ENCODE measurements around the gene C16orf54. TPM values are rescaled to one million over a fixed set of nuclear protein-coding genes. Genes with fewer than 3 reads are reported as not detected.
"Not testable (repeated sequence)": the region's sequence is repeated elsewhere in the genome, so short reads cannot be mapped to it uniquely, and the experiment has no call there.

The C16orf54 gene
- total RNA-seq, 8 experiments from 2014 or later: 0.05 to 0.28 (median 0.16) TPM; not detected in 2

DNA sequence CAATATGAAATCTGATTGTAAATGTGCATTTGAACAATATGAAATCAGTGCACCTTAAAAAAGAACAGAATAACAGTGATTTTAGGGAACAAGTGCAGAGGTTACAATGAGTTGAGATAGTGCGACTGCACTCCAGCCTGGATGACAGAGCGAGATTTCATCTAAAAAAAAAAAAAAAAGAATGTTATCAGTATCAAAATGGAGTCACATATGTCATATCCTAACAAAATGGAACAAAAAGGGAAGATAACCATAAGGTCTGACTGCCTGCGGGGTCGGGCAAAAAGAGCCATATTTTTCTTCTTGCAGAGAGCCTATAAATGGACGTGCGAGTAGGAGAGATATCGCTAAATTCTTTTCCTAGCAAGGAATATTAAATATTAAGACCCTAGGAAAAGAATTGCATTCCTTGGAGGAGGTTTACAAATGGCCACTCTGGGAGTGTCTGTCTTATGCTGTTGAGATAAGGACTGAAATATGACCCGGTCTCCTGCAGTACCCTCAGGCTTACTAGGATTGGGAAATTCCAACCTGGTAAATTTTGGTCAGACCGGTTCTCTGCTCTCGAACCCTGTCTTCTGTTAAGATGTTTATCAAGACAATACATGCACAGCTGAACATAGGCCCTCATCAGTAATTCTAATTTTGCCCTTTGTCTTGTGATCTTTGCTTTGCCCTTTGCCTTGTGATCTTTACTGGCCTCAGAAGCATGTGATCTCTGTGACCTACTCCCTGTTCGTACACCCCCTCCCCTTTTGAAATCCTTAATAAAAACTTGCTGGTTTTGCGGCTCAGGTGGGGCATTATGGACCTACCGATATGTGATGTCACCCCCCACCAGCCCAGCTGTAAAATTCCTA is 37.5 kb upstream of the C16orf54 start:
- H3K27ac ChIP-seq; ATAC-seq (replicated peaks in 6 of 8); in situ Hi-C loops (cut with MboI; ENCODE audit: low pct_unique_long_range_greater_than_20kb in 2 of 9, low sequenced_read_pairs in 9 of 9, unreplicated experiment in 9 of 9); H3K4me1 ChIP-seq (replicated peaks in 1 of 2); H3K4me3 ChIP-seq: not testable (repeated sequence)
- WGBS, 10 experiments: 49 to 96% (median 84%) methylated on average over 5 to 13 of the region's 13 CpGs

DNA sequence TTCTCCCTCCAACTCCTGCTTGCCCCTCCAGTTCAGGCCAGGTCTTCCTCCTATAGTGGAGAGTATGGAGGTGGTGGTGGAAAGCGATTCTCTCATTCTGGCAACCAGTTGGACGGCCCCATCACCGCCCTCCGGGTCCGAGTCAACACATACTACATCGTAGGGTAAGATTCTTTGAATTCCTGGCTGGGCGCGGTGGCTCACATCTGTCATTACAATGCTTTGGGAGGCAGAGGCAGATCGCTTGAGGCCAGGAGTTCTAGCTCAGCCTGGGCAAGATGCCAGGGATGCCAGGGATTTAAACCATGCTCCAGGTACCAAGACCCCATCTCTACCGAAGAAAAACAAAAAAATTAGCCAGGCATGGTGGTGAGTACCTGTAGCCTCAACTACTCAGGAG is 33.7 kb upstream of the C16orf54 start:
- H3K27ac ChIP-seq: no peak overlapping the region
- H3K4me1 ChIP-seq (replicated peaks in 1 of 2): peaks cover 2 to 3% of the 10 kb centered on the region in 2 donors
- no peak overlapping the region for H3K4me3 ChIP-seq
- ATAC-seq (replicated peaks in 6 of 8): peak in 1 of 8 experiments; percentile 55
- WGBS, 10 experiments: 0 to 100% (median 60%) methylated on average over 1 to 5 of the region's 10 CpGs; no CpG with 5 or more reads in 5 of the 10 experiments
- in situ Hi-C loops (cut with MboI; ENCODE audit: low pct_unique_long_range_greater_than_20kb in 2 of 9, low sequenced_read_pairs in 9 of 9, unreplicated experiment in 9 of 9): no loop called here

DNA sequence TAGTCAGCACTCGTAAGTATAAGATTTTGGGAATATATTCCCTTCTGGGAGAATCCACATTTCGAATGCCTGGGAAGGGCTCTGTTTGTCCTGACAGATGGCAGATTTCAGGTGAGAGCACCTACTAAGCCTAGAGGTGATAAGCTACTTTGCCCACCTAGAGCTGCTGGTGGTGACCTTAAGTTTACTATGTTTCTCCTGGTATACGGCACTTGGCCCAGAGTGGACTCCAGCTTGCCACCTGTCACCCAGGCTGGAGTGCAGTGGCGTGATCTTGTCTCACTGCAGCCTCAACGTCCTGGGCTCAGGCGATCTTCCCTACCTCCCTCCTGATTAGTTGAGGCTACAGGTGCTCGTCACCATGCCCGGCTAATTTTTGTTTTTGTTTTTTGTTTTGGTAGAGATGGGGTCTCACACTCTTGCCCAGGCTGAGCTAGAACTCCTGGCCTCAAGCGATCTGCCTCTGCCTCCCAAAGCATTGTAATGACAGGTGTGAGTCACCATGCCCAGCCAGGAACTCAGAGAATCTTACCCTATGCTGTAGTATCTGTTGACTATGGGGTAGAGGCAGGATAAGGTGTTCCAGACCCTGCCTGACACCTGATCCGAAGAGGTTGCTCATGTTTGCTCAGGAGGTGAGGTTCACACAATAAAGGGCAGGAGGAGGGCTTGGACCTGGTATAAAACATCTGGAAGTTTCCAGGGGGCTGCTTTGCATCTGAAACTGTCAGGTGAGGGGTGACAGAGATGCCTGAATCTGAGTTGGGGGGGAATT is 32.0 kb upstream of the C16orf54 start, which contains the start of gene ZG16:
ZG16 (plus strand) TSS at position 681 of the 775 bp plus-strand sequence. CDS start 1,011 bp downstream, outside the sequence.
- no peak for ATAC-seq (replicated peaks in 6 of 8)
- in situ Hi-C loops (cut with MboI; ENCODE audit: low pct_unique_long_range_greater_than_20kb in 2 of 9, low sequenced_read_pairs in 9 of 9, unreplicated experiment in 9 of 9): no loop called here
- no peak within 1 kb of the TSS for H3K27ac ChIP-seq
- 34 to 97% (median 75%) methylated on average over 2 to 7 of the region's 10 CpGs; no CpG with 5 or more reads in 4 of the 10 experiments for WGBS, 10 experiments
- peaks cover 2 to 3% of the 10 kb centered on the region in 2 donors for H3K4me1 ChIP-seq (replicated peaks in 1 of 2)
- H3K4me3 ChIP-seq: no peak within 1 kb of the TSS

DNA sequence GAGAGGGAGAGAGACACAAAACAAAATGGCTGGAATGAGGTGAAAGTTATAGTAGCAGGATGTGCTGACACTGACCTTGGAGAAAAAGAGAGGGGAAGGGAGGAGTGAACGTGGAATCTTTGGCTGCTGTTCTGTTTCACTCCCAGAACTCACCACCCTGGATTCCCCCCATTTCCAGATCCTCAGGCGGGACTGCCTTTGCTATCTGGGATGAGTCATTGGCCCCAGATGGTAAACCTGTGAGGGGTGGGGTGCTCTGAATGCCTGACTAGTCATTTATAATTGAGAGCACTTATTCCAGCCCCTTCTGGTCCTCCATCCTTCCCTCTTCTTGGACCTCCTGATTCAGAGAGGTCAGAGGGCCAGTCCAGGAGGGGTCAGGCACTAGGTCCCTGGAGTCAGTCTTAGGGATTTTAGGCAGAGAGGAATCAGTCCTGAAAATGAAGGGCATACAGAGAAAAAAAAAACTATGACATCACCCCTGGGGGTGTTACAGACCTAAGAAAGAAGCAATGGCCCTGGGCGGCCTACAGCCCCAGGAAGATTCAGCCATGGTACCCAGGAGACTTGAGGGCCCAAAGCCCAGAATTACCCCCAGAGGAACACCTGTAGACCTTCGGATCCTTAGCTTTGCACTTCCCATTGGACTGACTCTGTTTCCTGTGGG is 30.1 kb upstream of the C16orf54 start:
- in situ Hi-C loops (cut with MboI; ENCODE audit: low pct_unique_long_range_greater_than_20kb in 2 of 9, low sequenced_read_pairs in 9 of 9, unreplicated experiment in 9 of 9): no loop called here
- H3K27ac ChIP-seq: peak overlapping the region; percentile 12 to 15
- H3K4me1 ChIP-seq (replicated peaks in 1 of 2): peaks cover 2 to 3% of the 10 kb centered on the region in 2 donors
- peak; percentile 43 to 98 (median 78) for ATAC-seq (replicated peaks in 6 of 8)
- no peak overlapping the region for H3K4me3 ChIP-seq
- 13 to 80% (median 50%) methylated on average over 1 to 2 of the region's 4 CpGs; no CpG with 5 or more reads in 1 of the 10 experiments for WGBS, 10 experiments

DNA sequence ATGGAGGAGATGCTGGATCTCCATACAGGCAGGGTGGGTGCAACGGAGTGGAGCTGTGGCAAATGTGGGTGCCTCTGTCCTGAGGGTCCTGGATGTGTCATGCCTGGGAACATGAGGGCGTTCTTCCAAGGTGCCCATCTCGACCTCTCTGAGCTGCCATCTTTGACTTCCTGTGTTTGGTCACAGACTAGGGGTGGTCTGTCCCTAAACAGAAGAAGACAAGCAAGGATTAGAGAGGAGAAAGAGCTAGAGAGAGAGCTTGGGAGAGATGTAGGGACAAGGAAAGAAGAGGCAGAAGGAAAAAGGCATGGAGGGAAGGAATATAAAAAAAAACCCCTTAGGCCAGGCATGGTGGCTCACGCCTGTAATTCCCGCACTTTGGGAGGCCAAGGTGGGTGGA is 28.9 kb upstream of the C16orf54 start:
- no peak for ATAC-seq (replicated peaks in 6 of 8)
- WGBS, 10 experiments: 28 to 100% (median 60%) methylated on average over 1 to 5 of the region's 5 CpGs; no CpG with 5 or more reads in 5 of the 10 experiments
- Histone ChIP-seq H3K4me3 (no peak overlapping the region), H3K27ac (no peak overlapping the region), H3K4me1 (replicated peaks in 1 of 2) (peaks cover 2 to 3% of the 10 kb centered on the region in 2 donors)
- in situ Hi-C loops (cut with MboI; ENCODE audit: low pct_unique_long_range_greater_than_20kb in 2 of 9, low sequenced_read_pairs in 9 of 9, unreplicated experiment in 9 of 9): no loop called here

DNA sequence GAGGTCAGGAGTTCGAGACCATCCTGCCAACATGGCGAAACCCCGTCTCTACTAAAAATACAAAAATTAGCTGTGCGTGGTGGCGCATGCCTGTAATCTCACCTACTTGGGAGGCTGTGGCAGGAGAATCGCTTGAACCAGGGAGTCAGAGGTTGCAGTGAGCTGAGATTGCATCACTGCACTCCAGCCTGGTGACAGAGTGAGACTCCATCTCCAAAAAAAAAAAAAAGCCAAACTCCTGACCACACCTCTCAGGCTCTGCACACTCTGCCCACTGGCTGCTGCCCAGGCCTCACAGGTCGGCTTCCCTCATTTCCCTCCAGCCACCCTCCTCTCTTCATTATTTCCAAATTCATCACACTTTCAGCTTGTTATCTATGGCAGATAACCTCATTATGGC is 26.5 kb upstream of the C16orf54 start:
- in situ Hi-C loops (cut with MboI; ENCODE audit: low pct_unique_long_range_greater_than_20kb in 2 of 9, low sequenced_read_pairs in 9 of 9, unreplicated experiment in 9 of 9): not testable (repeated sequence)
- peak in 7 of 8 experiments; percentile 11 to 79 (median 76) for ATAC-seq (replicated peaks in 6 of 8)

DNA sequence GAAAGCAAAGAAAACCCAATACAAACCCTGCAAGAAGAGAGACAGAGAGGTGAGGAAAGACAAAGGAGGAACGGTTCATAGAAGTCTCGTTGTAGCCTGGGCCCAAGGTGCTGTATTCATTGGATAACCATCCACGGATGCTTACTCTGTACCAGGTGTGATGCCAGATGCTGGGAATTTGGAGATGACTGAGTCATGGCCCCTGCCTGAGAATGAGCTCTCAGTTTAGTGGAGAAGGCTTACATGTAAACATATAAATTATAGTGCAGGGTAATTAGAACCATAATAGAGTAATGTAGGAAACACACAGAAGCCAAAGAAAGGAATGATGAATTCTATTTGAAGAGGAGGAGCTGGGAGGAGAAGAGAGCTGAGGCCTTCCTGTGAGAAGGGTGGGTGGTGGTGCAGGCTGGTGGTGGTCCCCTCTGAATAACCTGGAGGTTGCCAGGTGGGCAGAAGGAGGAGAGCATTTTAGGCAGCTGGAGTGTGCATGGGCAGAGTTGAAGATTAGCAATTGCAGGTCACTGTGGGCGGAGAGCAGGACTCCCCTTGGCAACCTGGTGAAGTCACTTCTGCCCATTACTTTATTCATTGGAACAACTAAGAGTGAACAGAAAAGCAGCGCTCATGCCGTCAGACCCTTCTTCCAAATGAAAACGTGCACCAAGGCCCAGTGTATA is 24.6 kb upstream of the C16orf54 start:
- Histone ChIP-seq H3K4me3 (no peak overlapping the region), H3K27ac (no peak overlapping the region), H3K4me1 (replicated peaks in 1 of 2) (no peaks in the 10 kb centered on the region)
- in situ Hi-C loops (cut with MboI; ENCODE audit: low pct_unique_long_range_greater_than_20kb in 2 of 9, low sequenced_read_pairs in 9 of 9, unreplicated experiment in 9 of 9): no loop called here
- 26 to 100% (median 78%) methylated on average over 1 to 7 of the region's 7 CpGs; no CpG with 5 or more reads in 1 of the 10 experiments for WGBS, 10 experiments
- no peak for ATAC-seq (replicated peaks in 6 of 8)

More for the DNA sequence above, 26.5 kb upstream of the C16orf54 start:
- not testable (repeated sequence) for H3K4me1 ChIP-seq (replicated peaks in 1 of 2); H3K4me3 ChIP-seq; H3K27ac ChIP-seq
- 20 to 100% (median 70%) methylated on average over 1 to 2 of the region's 7 CpGs; no CpG with 5 or more reads in 2 of the 10 experiments for WGBS, 10 experiments

DNA sequence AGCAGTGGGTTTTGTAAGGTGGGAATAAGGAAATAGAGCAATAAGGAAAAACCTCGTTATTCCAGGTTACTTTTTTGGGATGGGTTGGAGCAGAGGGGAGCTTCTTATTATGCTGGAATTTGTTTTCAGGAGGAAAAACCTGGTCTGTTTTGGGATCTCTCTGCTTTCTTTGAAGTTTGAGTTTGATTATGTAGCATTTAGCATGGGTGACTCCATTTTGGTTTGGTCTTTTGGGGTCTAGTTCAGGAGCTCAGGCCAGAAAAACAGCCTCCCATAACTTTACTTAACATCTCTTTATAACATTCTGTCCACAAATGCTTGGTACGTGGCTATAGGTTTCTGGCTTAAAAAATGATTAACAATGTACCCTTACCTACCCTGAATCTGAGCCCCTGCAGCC is 23.7 kb upstream of the C16orf54 start:
- Histone ChIP-seq H3K4me1 (replicated peaks in 1 of 2) (no peaks in the 10 kb centered on the region), H3K4me3 (no peak overlapping the region), H3K27ac (no peak overlapping the region)
- ATAC-seq (replicated peaks in 6 of 8): no peak
- 20 to 83% (median 67%) methylated on average over 1 to 2 of the region's 2 CpGs; no CpG with 5 or more reads in 1 of the 10 experiments for WGBS, 10 experiments
- in situ Hi-C loops (cut with MboI; ENCODE audit: low pct_unique_long_range_greater_than_20kb in 2 of 9, low sequenced_read_pairs in 9 of 9, unreplicated experiment in 9 of 9): no loop called here

DNA sequence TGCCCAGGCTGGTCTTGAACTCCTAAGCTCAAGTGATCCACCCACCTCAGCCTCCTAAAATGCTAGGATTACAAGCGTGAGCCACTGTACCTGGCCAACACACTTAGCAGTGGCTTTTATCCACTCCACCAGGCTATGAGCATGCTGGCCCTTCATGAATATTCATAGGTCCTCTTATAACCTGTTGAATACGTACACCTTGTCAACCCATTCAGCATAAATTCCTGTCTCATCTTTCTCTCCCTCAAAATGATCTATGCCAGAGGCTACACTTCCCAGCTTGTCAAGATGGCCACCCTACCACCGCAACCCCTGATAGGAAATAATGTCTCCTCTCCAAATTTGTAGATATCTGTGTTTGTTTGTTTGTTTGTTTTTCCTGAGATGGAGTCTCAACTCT is 21.3 kb upstream of the C16orf54 start:
- ATAC-seq (replicated peaks in 6 of 8): no peak
- no peak overlapping the region for H3K4me3 ChIP-seq
- in situ Hi-C loops (cut with MboI; ENCODE audit: low pct_unique_long_range_greater_than_20kb in 2 of 9, low sequenced_read_pairs in 9 of 9, unreplicated experiment in 9 of 9): no loop called here
- 0 to 100% (median 81%) methylated on average over 1 to 3 of the region's 3 CpGs; no CpG with 5 or more reads in 3 of the 10 experiments for WGBS, 10 experiments
- H3K27ac ChIP-seq: no peak overlapping the region
- H3K4me1 ChIP-seq (replicated peaks in 1 of 2): no peaks in the 10 kb centered on the region

DNA sequence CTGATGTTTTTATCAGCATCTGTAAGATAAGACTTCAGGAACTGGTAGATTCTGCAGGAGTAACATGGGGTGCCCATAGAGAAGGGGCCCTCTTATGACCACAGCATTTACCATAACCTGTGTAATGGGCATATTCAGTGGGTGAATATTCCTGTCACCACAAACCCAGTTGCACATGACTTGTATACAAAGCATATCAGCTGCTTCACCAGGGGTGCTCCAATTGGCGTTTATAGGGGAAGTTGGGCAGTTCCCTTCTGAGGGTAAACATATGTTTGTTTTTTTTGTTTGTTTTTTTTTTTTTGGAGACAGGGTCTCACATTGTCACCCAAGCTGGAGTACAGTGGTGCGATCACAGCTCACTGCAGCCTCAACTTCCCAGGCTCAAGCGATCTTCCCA is 20.8 kb upstream of the C16orf54 start:
- in situ Hi-C loops (cut with MboI; ENCODE audit: low pct_unique_long_range_greater_than_20kb in 2 of 9, low sequenced_read_pairs in 9 of 9, unreplicated experiment in 9 of 9): no loop called here
- Histone ChIP-seq H3K4me3 (no peak overlapping the region), H3K4me1 (replicated peaks in 1 of 2) (no peaks in the 10 kb centered on the region), H3K27ac (no peak overlapping the region)
- 58 to 100% (median 86%) methylated on average over 1 to 3 of the region's 3 CpGs; no CpG with 5 or more reads in 2 of the 10 experiments for WGBS, 10 experiments
- no peak for ATAC-seq (replicated peaks in 6 of 8)

DNA sequence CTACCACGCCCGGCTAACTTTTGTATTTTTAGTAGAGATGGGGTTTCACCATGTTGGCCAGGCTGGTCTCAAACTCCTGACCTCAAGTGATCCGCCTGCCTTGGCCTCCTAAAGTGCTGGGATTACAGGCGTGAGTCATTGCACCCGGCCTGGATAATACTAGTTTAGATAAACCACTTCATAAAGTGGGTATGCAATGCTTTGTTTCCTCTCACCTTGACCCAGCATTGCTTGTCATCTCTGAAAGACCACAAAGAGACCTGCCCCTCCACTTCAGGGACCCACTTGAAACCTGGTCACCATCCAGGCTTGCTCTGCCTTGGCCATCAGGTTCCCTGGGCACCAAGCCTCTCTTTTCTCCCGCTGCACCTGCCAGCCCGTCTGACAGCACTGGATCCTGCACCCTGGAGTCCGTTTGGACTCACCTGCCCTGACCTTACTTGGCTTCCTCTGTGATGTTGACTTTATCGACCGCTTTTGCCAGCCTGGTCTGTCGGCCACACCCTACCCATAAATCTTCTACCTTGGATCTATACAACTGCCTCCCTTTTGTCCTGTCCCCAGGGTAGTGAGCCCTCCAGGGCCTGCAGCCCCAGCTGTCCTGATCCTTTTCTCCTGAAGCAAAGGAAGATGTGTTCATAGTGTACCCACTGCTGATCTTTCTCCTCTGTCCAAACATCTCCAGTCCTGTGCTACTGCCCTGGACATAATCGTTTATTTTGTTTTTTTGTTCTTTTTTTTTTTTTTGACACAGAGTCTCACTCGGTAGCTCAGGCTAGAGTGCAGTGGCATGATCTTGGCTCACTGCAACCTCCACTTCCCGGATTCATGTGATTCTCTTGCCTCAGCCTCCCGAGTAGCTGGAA is 19.6 kb upstream of the C16orf54 start:
- in situ Hi-C loops (cut with MboI; ENCODE audit: low pct_unique_long_range_greater_than_20kb in 2 of 9, low sequenced_read_pairs in 9 of 9, unreplicated experiment in 9 of 9): no loop called here
- ATAC-seq (replicated peaks in 6 of 8): no peak

More for the DNA sequence above, 19.6 kb upstream of the C16orf54 start:
- no peak overlapping the region for H3K4me3 ChIP-seq
- H3K27ac ChIP-seq: no peak overlapping the region
- H3K4me1 ChIP-seq (replicated peaks in 1 of 2): no peaks in the 10 kb centered on the region
- 43 to 90% (median 65%) methylated on average over 2 to 8 of the region's 15 CpGs; no CpG with 5 or more reads in 2 of the 10 experiments for WGBS, 10 experiments

All from motor neuron (in vitro differentiated cells).